ENCODE results near the gene IKZF2. TPM values are rescaled to one million over a fixed set of nuclear protein-coding genes. Genes with fewer than 3 reads are reported as not detected.

Gene IKZF2
- total RNA-seq, 1 donor from 2014 or later = 0.86 TPM

GRCh38 chr2:213066443-213066743 lies 85.0 kb downstream of the IKZF2 start:
- DNase-seq (ENCODE audit: low read depth) = no peak
- no peak for TF ChIP-seq CTCF (conservative IDR thresholded peaks at IDR 0.05; ENCODE audit: low read depth, low read length)
- peak overlapping the region; percentile 33 for H3K4me3 ChIP-seq (ENCODE audit: low read depth, low read length)

GRCh38 chr2:213065583-213066442 lies 85.6 kb downstream of the IKZF2 start:
- peak overlapping the region; percentile 33 for H3K4me3 ChIP-seq (ENCODE audit: low read depth, low read length)
- no peak for TF ChIP-seq CTCF (conservative IDR thresholded peaks at IDR 0.05; ENCODE audit: low read depth, low read length)
- DNase-seq (ENCODE audit: low read depth) = no peak

- DNase-seq (ENCODE audit: low read depth) = no peak
- no peak overlapping the region for H3K4me3 ChIP-seq (ENCODE audit: low read depth, low read length)
- TF ChIP-seq CTCF (conservative IDR thresholded peaks at IDR 0.05; ENCODE audit: low read depth, low read length) = no peak
These were observed 87.3 kb downstream of the IKZF2 start for GRCh38 chr2:213064099-213064498.

GRCh38 chr2:213057977-213058376 lies 93.4 kb downstream of the IKZF2 start:
- H3K4me3 ChIP-seq (ENCODE audit: low read depth, low read length) = no peak overlapping the region
- TF ChIP-seq CTCF (conservative IDR thresholded peaks at IDR 0.05; ENCODE audit: low read depth, low read length) = no peak
- no peak for DNase-seq (ENCODE audit: low read depth)

DNA sequence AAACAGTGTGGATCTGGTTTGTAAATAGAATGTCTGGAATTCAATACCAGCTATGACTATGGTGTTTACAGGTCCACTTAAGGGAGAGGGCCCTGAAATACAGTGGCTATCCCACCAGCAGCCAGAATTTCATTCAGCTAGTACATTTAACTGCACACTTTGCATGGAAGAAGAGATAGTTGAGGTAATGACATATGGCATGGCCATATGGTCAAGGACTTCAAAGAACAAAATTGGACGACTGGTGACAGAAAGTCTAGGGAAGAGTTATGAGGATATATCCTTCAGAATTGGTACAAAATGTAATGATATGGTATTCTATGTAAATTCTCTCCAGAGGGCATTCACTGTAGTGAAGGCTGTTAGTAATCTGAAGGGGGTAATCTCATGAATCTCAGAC lies 105.0 kb downstream of the IKZF2 start:
- no peak overlapping the region for H3K4me3 ChIP-seq (ENCODE audit: low read depth, low read length)
- TF ChIP-seq CTCF (conservative IDR thresholded peaks at IDR 0.05; ENCODE audit: low read depth, low read length) = no peak

DNA sequence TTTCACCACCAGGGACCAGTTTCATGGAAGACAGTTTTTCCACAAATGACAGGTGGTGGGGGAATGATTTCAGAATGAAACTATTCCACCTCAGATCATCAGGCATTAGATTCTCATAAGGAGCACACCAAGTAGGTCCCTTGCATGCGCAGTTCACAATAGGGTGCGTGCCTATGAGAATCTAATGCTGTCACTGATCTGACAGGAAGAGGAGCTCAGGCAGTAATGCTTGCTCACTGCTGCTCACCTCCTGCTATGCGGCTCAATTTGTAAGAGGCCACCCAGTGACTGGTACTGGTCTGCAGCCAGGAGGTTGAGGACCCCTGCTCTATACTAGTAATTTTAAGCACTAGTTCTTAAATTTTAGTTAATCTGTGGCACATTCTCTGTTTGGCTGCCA lies 107.8 kb downstream of the IKZF2 start:
- DNase-seq (ENCODE audit: low read depth) = no peak
- TF ChIP-seq CTCF (conservative IDR thresholded peaks at IDR 0.05; ENCODE audit: low read depth, low read length) = no peak
- no peak overlapping the region for H3K4me3 ChIP-seq (ENCODE audit: low read depth, low read length)

More for the DNA sequence above, 105.0 kb downstream of the IKZF2 start:
- DNase-seq (ENCODE audit: low read depth) = no peak

DNA sequence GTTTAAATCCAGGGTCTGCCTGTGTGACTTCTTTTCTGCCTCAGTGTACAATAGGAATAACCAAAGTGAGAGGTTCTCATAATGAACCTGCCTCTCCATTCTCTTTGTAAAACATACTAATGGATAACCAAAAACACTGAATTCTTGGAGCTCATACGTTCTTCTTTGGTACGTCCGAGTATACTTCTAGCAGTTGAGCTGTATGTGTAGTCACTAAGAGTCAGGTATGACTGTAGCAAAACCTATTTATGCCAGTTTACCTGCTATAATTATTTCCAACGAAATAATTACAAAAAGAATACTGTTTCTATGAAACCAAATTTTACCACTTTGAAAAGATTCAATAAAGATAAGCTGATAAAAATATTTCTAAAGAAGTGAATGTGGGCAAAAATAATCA lies 109.2 kb downstream of the IKZF2 start:
- no peak overlapping the region for H3K4me3 ChIP-seq (ENCODE audit: low read depth, low read length)
- no peak for TF ChIP-seq CTCF (conservative IDR thresholded peaks at IDR 0.05; ENCODE audit: low read depth, low read length)
- DNase-seq (ENCODE audit: low read depth) = no peak

Measured in epithelial cell of proximal tubule (primary cell).